Activated naive CD8-positive, alpha-beta T cell treated with anti-CD3 and anti-CD28 coated beads, Interleukin-2, amount 50 U/mL, for 16 hours (primary cell): ENCODE measurements around the gene WNK3.
"Not testable (repeated sequence)": the region's sequence is repeated elsewhere in the genome, so short reads cannot be mapped to it uniquely, and the experiment has no call there.

Source experiments
- DNase-seq: peaks from one replicate; pipeline ENCODE4 v3.0.0-alpha.2; 2020; ENCODE audit warnings: low read depth, low spot score

The WNK3 gene

GRCh38 chrX:54357414-54358377, at the start of gene WNK3:
WNK3 (minus strand) TSS chrX:54358046.
- no peak for DNase-seq

- no peak for DNase-seq
These were observed 49.4 kb upstream of the WNK3 start for GRCh38 chrX:54407266-54407665.

- DNase-seq, result no peak
These were observed 39.3 kb upstream of the WNK3 start for GRCh38 chrX:54397113-54397512.

- DNase-seq, result no peak
These were observed 28.5 kb upstream of the WNK3 start for GRCh38 chrX:54386314-54386713.

DNA sequence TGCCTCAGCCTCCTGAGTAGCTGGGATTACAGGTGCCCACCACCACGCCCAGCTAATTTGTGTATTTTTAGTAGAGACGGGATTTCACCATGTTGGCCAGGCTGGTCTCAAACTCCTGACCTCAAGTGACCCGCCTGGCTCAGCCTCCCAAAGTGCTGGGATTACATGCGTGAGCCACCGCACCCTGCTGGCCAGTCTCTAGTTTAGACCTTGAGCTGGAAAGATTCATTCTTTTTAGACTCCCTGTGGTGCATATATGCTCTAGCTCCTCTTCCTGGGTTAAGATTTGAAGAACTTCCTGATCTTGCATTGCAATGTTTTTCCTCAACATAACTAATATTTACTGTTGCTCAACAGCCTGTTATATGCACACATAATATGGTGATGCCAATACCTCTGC, 26.8 kb upstream of the WNK3 start:
- DNase-seq, result not testable (repeated sequence)

GRCh38 chrX:54359408-54359807, 1.6 kb upstream of the WNK3 start:
- DNase-seq, result no peak

GRCh38 chrX:54358424-54359211, 772 bp upstream of the WNK3 start:
- DNase-seq, result peak; percentile 14

- no peak for DNase-seq
These were observed 5.2 kb downstream of the WNK3 start for GRCh38 chrX:54352677-54353076.

- not testable (repeated sequence) for DNase-seq
These were observed 20.5 kb downstream of the WNK3 start for GRCh38 chrX:54337383-54337782.

DNA sequence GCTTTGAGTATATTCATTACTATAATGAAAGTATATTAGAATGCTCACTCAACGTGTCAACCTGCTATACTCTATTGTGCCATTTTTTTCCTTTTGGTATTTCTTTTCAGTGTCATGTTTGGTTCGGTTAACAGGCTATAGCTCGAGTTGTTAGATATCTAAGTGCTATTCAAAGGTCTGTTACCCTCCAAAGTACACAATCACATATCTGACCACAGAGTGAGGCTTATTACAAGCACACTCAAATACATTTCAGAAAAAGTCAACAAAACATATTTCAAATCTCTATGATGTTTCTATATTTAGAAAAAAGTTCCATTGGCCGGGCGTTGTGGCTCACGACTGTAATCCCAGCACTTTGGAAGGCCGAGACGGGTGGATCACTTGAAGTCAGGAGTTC, 32.8 kb downstream of the WNK3 start:
- DNase-seq, result no peak

- DNase-seq, result no peak
These were observed 37.8 kb downstream of the WNK3 start for GRCh38 chrX:54320067-54320466.

- DNase-seq, result no peak
These were observed 51.5 kb downstream of the WNK3 start for GRCh38 chrX:54306379-54306778.

- DNase-seq, result no peak
These were observed 56.3 kb downstream of the WNK3 start for GRCh38 chrX:54301516-54301915.

GRCh38 chrX:54294306-54294705, 63.5 kb downstream of the WNK3 start:
- no peak for DNase-seq

- no peak for DNase-seq
These were observed 65.1 kb downstream of the WNK3 start for GRCh38 chrX:54292755-54293154.

DNA sequence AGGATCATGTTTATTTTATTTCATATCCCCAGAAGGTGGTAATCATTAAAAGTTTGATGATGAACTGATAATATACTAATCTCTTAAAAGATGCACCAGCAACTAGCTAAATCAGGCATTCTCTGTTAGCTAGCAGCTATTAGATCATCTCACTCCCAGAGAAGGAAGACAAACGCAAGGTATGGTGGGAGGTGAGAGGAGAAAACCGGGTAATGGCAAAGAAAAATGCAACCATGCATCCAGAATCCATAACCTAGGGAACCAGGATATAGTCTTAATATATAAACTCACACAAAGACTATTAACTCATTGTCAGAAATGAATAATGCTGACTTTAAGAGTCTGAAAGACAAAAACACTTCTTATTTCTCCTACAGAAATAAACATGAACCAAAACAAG, 66.1 kb downstream of the WNK3 start:
- no peak for DNase-seq

DNA sequence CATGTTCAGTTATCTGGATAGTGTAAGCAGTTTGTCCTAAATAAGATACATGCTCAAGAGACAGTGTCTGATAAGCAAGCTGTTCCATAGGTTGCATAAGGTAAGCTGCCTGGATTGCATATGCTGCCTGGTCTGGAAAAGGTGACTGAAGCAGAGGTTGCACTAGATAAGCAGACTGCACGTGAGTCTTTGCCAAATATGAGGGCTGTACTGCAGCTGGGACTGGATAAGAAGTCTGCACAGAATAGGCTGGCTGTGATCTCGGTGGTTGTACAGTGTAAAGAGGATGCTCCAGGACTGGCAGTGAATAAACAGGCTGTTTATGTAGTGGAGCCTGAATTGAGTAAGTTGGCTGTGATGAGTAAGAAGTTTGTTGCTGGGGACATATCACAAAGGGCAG, 68.9 kb downstream of the WNK3 start:
- no peak for DNase-seq

DNA sequence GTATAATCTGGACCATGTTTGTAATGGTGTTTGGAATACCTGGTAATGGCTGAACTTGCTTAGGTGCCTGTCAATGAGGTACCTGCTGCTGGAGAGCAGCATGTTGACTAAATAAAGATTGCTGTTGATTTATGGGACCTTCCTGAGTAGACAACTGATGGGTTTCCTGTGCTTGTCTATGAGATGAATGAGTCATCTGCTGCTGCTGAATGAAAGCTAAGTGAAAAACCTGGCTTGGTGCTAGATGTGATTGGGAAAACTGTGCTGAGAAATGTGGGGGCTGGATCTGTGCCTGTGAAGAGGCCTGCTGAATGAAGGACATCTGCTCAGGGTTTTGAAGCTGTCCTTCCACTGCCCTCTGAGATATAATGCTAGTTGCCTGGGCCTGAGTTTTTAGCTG, 69.6 kb downstream of the WNK3 start:
- DNase-seq, result no peak

DNA sequence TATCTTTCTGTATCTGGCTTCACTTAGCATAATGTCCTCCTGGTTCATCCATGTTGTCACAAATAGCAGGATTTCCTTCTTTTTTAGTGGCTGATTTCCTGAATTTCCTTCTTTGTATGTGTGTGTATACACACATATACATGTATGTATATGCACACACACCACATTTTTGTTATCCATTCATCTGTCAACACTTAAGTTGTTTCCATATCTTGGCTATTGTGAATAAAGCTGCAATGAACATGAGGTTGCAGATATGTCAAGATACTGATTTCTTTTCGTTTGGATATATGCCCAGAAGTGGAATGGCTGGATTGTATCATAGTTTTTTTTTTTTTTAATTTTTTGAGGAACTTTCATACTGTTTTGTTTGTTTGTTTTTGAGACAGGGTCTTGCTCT, 76.2 kb downstream of the WNK3 start:
- no peak for DNase-seq

GRCh38 chrX:54280466-54280865, 77.4 kb downstream of the WNK3 start:
- no peak for DNase-seq

DNA sequence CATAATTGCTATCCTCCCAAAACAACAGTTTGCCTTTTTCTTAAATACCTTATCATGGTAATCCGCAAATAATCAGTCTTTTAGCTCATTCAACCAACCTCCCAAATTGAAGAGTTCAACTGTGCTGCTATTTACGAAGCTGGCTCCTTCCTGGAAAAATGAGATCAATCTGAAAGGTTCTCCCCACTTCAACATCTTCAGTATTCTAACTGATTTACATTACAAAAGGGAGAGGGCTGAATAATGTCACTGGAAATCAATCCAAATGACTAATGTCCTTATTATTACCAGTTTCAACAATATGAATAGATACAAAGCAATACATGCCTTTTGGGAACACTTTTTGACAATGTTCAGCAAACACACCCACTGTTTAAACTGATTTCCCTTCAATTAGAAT, 86.2 kb downstream of the WNK3 start:
- no peak for DNase-seq

DNA sequence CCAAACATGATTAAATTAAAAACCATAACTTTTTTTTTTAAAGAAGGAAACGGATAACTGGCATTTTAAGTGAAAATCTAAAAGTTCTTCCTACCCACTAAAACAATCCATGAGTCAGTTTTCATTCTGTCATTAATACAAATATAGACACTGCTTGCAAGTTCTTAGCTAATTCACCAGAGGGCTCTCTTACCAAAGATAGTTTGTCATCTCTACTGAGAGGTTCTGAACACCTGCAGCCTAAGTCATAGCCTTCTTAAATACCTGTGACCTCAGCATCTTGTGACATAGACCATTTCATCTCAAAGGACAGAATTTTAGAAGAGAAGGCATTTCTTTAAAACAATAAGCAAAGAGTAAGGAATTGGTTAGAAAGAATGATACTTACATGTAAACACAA, 109.5 kb downstream of the WNK3 start:
- DNase-seq, result no peak

DNA sequence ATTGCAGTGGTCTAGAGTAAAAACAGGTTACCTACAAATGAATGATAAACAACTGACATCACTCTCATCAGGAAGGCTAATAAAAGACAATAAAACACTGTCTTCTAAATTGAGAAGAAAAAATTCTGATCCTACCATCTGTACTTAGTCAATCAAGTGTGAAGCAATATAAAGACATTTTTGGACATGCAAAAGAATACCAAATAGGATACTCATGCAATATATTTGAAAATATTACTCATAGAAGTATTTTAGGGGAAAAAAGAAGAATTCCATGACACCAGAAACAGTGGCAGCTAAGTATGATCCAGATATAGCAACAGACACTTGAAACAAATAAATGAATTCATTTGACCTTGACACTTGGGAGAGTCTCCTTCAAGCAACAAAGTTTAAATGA, 111.0 kb downstream of the WNK3 start:
- no peak for DNase-seq
